Ovary (tissue), 9 donors: Measurements from ENCODE around the gene SLC7A6OS. TPM values are rescaled to one million over a fixed set of nuclear protein-coding genes. Genes with fewer than 3 reads are reported as not detected.

Source experiments
- DNase-seq, 5 donors: peaks; one replicate each; pipeline ENCODE4 v3.0.0-alpha.2; 2019 to 2020
- H3K27ac ChIP-seq, 2 donors: fragments of 200-600 bp; one replicate each; pipeline versions ENCODE4 v1.5.1 to v1.8.0; 2019 to 2022
- H3K27me3 ChIP-seq: fragments of 200-600 bp; one replicate; pipeline ENCODE4 v1.8.0; 2022
- H3K36me3 ChIP-seq: fragments of 200-600 bp; sonication (generic); one replicate; pipeline ENCODE4 v1.5.1; 2019
- H3K4me1 ChIP-seq: one replicate; pipeline ENCODE4 v1.8.1; 2013; ENCODE audit warnings: mild to moderate bottlenecking, moderate library complexity; ENCODE audit not compliant: insufficient read depth
- H3K4me3 ChIP-seq: fragments of 200-600 bp; sonication (generic); one replicate; pipeline ENCODE4 v1.5.1; 2017
- H3K9me3 ChIP-seq, 2 donors: fragments of 200-600 bp in 1 of 2; sonication (generic) in 1 of 2; one replicate each; pipeline versions ENCODE4 v1.5.1 to v1.8.1; 2013 to 2019; ENCODE audit warnings: mild to moderate bottlenecking in 1 of 2, moderate library complexity in 1 of 2
- CTCF ChIP-seq, 3 donors: fragments of 450-650 bp in 2 of 3; fragments of 200-600 bp in 1 of 3; IDR thresholded peaks; one replicate each; pipeline versions ENCODE4 v1.5.1 to v1.8.0; 2016 to 2022; ENCODE audit warnings: antibody characterized with exemption in 3 of 3, mild to moderate bottlenecking in 1 of 3
- EP300 ChIP-seq: sonication (generic); formaldehyde crosslinking; IDR thresholded peaks from one replicate; pipeline ENCODE4 v1.6.1; 2017; ENCODE audit warnings: antibody characterized with exemption
- POLR2A ChIP-seq: fragments of 450-650 bp; IDR thresholded peaks from one replicate; pipeline ENCODE4 v1.6.1; 2017; ENCODE audit warnings: antibody characterized with exemption, mild to moderate bottlenecking, moderate library complexity
- WGBS, 3 donors: extraction: QIAGEN DNeasy Blood & Tissue Kit in 1 of 3; methylation state at CpG; one replicate each; pipeline versions ENCODE4 v1.1.5 to v1.1.7; 2013 to 2017; 5-methylcytosine and 5-hydroxymethylcytosine counted together
- intact Hi-C, 4 donors: fragments of 100-400 bp; cut with DNase I; formaldehyde crosslinking; loops; one replicate each; pipeline versions ENCODE4 v1.11.0 to v1.15.1; 2022 to 2023
- polyA plus RNA-seq, 2 donors: library from polyadenylated mRNA; stranded (reverse); fragments of 200-250 nt in 1 of 2; fragments of 350-450 nt in 1 of 2; fragmentation: Illumina TruSeq in 1 of 2; extraction: RNeasy Lipid Tissue Mini Kit (QIAGEN cat#74804) in 1 of 2; gene quantifications; one replicate each; pipeline ENCODE4 v1.2.3, GENCODE V29; 2013 to 2014
- total RNA-seq, 7 donors: library from RNA; depleted of rRNA in 2 of 7; stranded (reverse); fragments of >200 nt in 2 of 7; fragmentation: NEBNext Ultra II Directional in 3 of 7; extraction: Animal tissue kit (Norgen Biotek cat#: 25700) in 3 of 7; gene quantifications; one replicate each; pipeline versions ENCODE4 v1.1.0 to v1.2.4, GENCODE V29; 2016 to 2023
- donor health status: DM: no; HTN: no; CAD: no; lungs with moderate emphysema.
- donor health status: DM: no; HTN: no; CAD: no.
- donor health status: Bipolar disorder and iron deficiency.
- donor health status: DM: yes; HTN: yes; CAD: no.
- donor health status: DM: no; HTN: no; CAD: no.
- donor health status: DM: yes; HTN: yes; CAD: no.

Gene SLC7A6OS
- total and polyA plus RNA-seq, 9 donors = 8.7 to 20.7 (median 17.6) TPM

GRCh38 chr16:68335175-68335574, 24.4 kb upstream of the SLC7A6OS start:
- no peak for TF ChIP-seq EP300
- TF ChIP-seq POLR2A = no peak
- TF ChIP-seq CTCF (IDR thresholded peaks at IDR 0.05) = no peak
- DNase-seq = no peak
- no peaks in the 10 kb centered on the region for H3K4me1 ChIP-seq
- WGBS, 3 donors = 87 to 95% (median 93%) methylated on average over 5 of the region's 5 CpGs
- H3K27me3 ChIP-seq = no peaks in the 10 kb centered on the region
- H3K4me3 ChIP-seq = no peak overlapping the region
- intact Hi-C loops = no loop called here
- no peaks in the 10 kb centered on the region for H3K9me3 ChIP-seq
- no peak overlapping the region for H3K27ac ChIP-seq
- H3K36me3 ChIP-seq = no peaks in the 10 kb centered on the region

DNA sequence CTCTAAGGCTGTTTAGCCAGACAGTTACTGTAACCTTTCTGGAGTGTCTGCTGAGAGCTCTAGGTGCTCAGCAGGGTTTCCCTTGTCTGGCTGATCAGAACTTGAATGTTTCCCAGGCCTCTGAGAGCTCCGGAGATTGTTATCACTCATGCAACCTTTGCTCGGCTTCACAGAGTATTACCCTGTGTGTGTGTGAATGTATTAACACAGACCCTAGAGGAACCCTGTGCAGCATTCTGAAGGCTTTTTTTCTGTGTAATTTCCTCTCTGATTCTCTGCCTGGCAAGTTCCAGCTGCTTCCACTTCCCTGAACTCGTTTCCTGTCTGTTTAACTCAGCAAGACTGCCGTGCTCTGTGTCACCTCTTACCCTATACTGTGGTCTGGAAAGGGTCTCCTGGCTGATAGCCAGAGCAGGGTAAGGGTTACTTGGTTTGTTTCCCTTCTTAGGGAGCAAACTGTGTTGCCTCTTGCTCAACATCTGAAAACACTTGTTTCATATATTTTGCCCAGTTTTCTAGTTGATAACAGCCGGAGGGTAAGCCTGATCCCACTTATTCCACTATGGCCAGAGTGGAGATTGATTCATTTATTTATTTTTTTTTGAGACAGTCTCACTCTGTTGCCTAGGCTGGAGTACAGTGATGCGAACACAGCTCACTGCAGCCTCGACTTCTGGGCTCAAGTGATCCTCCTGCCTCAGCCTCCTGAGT, 21.8 kb upstream of the SLC7A6OS start:
- H3K4me1 ChIP-seq = no peaks in the 10 kb centered on the region
- H3K9me3 ChIP-seq = no peaks in the 10 kb centered on the region
- 49 to 69% (median 59%) methylated on average over 7 of the region's 7 CpGs for WGBS, 3 donors
- no peak for TF ChIP-seq POLR2A
- no peak for TF ChIP-seq CTCF (IDR thresholded peaks at IDR 0.05)
- TF ChIP-seq EP300 = no peak
- H3K4me3 ChIP-seq = no peak overlapping the region
- no peak for DNase-seq
- no peaks in the 10 kb centered on the region for H3K36me3 ChIP-seq
- H3K27me3 ChIP-seq = no peaks in the 10 kb centered on the region
- intact Hi-C loops = no loop called here
- no peak overlapping the region for H3K27ac ChIP-seq

DNA sequence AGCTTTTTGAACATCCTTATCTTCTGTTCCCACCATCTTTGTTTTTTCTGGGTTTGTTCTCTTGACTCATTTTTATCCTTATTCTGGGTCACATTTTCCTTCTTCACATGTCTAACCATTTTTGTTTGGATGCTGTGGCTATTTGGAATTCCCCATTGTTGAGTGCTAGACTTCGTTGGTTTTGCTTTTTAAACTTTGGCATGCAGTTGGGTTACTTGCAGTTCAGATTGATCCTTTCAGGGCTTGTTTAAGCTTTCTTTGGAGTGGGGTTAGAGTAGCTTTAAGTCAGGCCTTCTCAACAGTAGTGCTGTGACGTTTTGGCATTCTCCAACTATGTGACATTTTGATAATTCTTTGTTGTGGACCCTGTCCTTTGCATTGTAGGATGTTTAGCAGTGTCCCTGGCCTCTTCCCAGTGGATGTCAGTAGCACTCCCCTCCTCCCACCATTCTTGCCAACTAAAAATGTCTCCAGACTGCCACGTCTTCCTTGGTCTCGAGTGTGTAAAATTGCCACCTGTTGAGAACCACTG, 21.2 kb upstream of the SLC7A6OS start:
- Histone ChIP-seq H3K9me3 (no peaks in the 10 kb centered on the region), H3K4me3 (no peak overlapping the region), H3K4me1 (no peaks in the 10 kb centered on the region), H3K36me3 (no peaks in the 10 kb centered on the region), H3K27ac (no peak overlapping the region), H3K27me3 (no peaks in the 10 kb centered on the region)
- TF ChIP-seq POLR2A (no peak), EP300 (no peak), CTCF (IDR thresholded peaks at IDR 0.05) (no peak)
- no peak for DNase-seq
- intact Hi-C loops = no loop called here
- WGBS, 3 donors = 20 to 40% (median 36%) methylated on average over 4 of the region's 4 CpGs

DNA sequence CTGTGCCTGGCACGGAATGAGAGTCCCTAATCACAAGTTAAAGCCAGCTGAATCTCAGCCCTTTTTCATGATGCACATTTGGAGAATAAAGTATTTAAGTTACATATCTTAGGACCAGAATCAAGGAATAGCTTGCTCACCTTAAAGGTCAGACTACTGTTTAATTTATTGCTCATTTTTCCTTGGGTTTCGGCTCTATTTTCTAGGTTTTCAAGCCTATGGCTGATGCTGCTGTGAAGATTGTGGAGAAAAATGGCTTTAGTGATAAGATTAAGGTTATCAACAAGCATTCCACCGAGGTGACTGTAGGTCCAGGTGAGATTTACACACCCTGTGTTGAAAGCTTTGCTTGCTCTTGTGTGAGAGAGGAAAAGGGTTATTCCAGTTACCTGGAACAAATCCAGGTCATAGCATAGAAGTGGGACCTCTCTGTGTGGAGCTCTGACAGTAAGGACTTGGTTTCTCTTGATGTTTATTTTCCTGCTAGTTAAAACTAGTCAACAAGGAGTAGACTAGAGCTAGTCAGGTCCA, 18.2 kb upstream of the SLC7A6OS start:
- Histone ChIP-seq H3K4me1 (no peaks in the 10 kb centered on the region), H3K4me3 (no peak overlapping the region), H3K36me3 (no peaks in the 10 kb centered on the region), H3K9me3 (no peaks in the 10 kb centered on the region), H3K27ac (no peak overlapping the region), H3K27me3 (no peaks in the 10 kb centered on the region)
- no peak for DNase-seq
- TF ChIP-seq POLR2A (no peak), EP300 (no peak), CTCF (IDR thresholded peaks at IDR 0.05) (no peak)
- WGBS, 3 donors = 34 to 36% (median 35%) methylated on average over 3 of the region's 3 CpGs
- intact Hi-C loops = loop anchor here (5.0 kb wide), 1 partner anchor 67 kb away; the partner anchor contains the start of gene SLC7A6 (in 4 of the 4)
